Muscle layer of colon (tissue), 2 donors: Measurements from ENCODE around the gene ARHGAP10.

Experiments
- H3K27ac ChIP-seq: one replicate; pipeline ENCODE4 v1.7.0; 2013; ENCODE audit warnings: low read depth, mild to moderate bottlenecking, low read length, moderate library complexity
- H3K27me3 ChIP-seq, 2 donors: one replicate each; pipeline ENCODE4 v1.7.0; 2013; ENCODE audit warnings: low read length in 2 of 2, mild to moderate bottlenecking in 2 of 2; ENCODE audit not compliant: insufficient read depth in 2 of 2, control insufficient read depth in 1 of 2
- H3K36me3 ChIP-seq: one replicate; pipeline ENCODE4 v1.7.0; 2013; ENCODE audit warnings: mild to moderate bottlenecking, low read length; ENCODE audit not compliant: insufficient read depth
- H3K4me1 ChIP-seq: one replicate; pipeline ENCODE4 v1.7.0; 2013; ENCODE audit warnings: mild to moderate bottlenecking, low read length; ENCODE audit not compliant: insufficient read depth
- H3K4me3 ChIP-seq, 2 donors: one replicate each; pipeline ENCODE4 v1.7.0; 2013; ENCODE audit warnings: low read length in 2 of 2, low read depth in 1 of 2, mild to moderate bottlenecking in 1 of 2, moderate library complexity in 1 of 2
- H3K9ac ChIP-seq: one replicate; pipeline ENCODE4 v1.7.0; 2013; ENCODE audit warnings: low read length
- H3K9me3 ChIP-seq: one replicate; pipeline ENCODE4 v1.7.0; 2013; ENCODE audit warnings: mild to moderate bottlenecking, low read length
- donor health status: abdominal sarcoma.
- donor health status: Adenocarcinoma of cecum.

The ARHGAP10 gene

DNA sequence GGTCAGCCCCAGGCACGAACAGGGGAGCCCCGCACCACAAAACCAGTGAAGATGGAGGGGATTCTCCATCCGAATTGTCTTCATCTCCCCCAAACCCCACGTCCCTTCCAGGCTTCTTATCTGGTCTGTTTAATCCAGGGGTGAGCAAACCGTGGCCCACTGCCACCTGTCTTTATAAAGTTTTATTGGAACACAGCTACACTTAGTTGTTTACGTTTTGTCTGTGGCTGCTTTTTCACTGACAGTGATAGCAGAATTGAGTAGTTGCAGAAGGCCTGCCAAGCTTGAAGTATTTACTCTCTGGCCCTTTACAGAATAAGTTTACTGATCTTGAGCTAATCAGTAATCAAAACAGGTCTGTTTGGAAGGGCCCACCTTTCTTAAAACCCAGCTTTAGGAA is 324.0 kb downstream of the ARHGAP10 start:
- Histone ChIP-seq H3K4me3 (no peak overlapping the region), H3K27ac (no peak overlapping the region), H3K9me3 (no peaks in the 10 kb centered on the region), H3K36me3 (no peaks in the 10 kb centered on the region), H3K4me1 (peaks cover 41% of the 10 kb centered on the region), H3K27me3 (no peaks in the 10 kb centered on the region), H3K9ac (no peak overlapping the region)

DNA sequence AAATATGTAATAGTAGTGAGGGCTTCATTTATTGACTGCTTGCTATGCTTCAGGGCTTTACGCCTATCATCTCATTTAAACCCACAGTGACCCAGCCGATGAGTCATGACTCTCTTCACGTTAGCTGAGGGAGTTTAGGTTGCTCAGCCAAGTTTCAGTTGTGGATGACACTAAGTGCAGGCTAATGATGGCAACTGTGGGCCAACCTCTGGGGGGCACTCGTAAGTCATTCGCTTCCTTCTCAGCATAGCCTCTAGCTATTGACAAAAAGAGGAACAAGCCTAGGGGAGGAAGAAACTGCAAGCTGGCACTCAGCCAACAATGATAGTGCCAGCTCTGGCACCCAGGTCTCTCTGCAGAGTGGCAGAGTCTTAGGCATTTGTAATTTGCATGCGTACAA is 325.0 kb downstream of the ARHGAP10 start:
- Histone ChIP-seq H3K9me3 (no peaks in the 10 kb centered on the region), H3K27me3 (no peaks in the 10 kb centered on the region), H3K9ac (no peak overlapping the region), H3K4me3 (no peak overlapping the region), H3K4me1 (peaks cover 41% of the 10 kb centered on the region), H3K27ac (no peak overlapping the region), H3K36me3 (no peaks in the 10 kb centered on the region)

DNA sequence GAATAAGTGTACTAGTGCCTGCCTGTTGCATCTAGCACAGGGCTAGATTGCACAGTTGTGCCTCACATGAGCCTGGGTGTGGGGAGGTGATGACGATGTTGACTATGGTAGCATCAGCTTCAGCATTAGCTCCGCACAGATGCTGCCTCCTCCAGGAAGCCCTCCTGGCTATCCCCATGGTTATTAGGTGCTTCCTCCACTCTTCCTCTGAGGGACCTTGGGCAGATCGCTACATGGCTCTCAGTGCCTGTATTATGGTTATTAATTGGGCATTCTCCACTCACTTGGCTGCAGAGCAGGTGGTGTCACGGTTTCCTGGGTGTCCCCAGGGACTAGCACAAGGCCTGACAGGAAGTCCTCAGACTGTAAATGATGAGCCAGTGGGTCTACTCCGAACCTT is 325.6 kb downstream of the ARHGAP10 start:
- H3K9me3 ChIP-seq: no peaks in the 10 kb centered on the region
- H3K4me3 ChIP-seq: no peak overlapping the region
- peaks cover 41% of the 10 kb centered on the region for H3K4me1 ChIP-seq
- H3K9ac ChIP-seq: no peak overlapping the region
- no peak overlapping the region for H3K27ac ChIP-seq
- no peaks in the 10 kb centered on the region for H3K27me3 ChIP-seq
- no peaks in the 10 kb centered on the region for H3K36me3 ChIP-seq

DNA sequence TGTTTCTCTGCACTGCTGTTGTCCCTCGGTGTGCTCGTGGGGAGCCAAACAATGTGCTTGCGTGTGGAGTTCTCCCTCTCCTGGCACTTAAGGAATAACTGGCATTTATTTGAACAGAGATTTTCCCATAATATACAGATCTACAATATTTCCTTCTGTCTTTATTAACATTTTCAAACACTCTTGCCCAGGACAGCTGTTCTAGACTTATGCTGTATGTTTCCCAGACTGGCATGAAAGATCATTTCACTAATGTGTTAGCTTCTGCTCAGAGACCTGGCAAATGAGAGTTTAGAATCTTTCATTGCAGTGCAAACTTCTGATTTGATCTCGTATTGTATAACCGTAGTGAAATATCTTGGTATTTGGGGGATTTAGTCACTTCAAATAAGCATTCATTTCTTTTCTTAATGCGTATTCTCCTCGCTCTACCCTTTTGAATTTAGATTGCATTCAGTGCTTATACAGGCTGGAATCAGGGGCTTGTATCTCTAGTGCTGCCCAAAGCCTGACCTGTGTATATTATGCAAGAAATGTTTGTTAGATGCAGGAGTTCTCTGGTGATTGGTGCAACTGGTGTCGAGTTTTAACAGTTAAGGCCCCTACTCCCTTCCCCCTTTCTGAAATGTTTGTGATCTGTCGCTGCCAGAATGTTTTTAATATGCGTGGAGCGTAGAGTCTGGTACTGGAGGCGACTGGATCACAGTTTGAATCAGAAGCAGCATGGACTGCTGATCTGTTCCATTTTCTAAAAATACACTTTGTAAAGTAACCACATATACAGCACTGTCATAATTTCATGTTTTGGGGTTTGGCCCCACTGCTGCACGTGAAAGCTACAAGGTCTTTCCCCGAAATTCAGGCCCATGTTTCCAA is 326.3 kb downstream of the ARHGAP10 start:
- Histone ChIP-seq H3K27ac (no peak overlapping the region), H3K9ac (no peak overlapping the region), H3K4me3 (no peak overlapping the region), H3K9me3 (no peaks in the 10 kb centered on the region), H3K27me3 (no peaks in the 10 kb centered on the region), H3K4me1 (peaks cover 37% of the 10 kb centered on the region), H3K36me3 (no peaks in the 10 kb centered on the region)

DNA sequence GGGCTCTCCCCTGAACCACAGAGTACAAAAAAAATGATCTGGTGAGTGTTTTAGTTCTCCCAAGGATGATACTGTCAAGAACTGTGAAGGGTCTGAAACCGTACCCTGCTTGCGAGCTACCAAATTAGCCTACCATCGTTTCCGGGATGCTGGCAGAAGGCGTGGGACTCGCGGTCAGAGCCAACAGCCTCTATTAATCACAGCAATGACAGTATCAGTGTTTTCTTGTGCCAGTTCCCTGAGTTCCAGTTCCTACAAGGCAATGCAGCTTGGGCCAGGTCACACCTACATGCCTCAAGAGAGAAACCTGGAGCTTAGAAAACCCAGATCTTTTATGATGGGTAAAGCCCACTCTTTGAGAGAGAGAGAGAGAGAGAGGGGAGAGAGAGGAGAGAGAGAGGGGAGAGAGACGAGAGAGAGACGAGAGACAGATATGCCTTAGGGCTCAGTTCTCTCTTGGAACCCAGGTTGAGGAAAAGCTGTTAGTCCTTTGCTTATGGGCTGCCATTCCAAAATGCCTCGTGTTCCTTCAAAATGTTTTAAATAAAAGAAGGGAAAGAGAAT is 327.8 kb downstream of the ARHGAP10 start:
- no peak overlapping the region for H3K4me3 ChIP-seq
- no peaks in the 10 kb centered on the region for H3K9me3 ChIP-seq
- no peak overlapping the region for H3K9ac ChIP-seq
- peaks cover 23% of the 10 kb centered on the region for H3K4me1 ChIP-seq
- H3K27me3 ChIP-seq: no peaks in the 10 kb centered on the region
- H3K36me3 ChIP-seq: peaks cover 7% of the 10 kb centered on the region
- no peak overlapping the region for H3K27ac ChIP-seq

DNA sequence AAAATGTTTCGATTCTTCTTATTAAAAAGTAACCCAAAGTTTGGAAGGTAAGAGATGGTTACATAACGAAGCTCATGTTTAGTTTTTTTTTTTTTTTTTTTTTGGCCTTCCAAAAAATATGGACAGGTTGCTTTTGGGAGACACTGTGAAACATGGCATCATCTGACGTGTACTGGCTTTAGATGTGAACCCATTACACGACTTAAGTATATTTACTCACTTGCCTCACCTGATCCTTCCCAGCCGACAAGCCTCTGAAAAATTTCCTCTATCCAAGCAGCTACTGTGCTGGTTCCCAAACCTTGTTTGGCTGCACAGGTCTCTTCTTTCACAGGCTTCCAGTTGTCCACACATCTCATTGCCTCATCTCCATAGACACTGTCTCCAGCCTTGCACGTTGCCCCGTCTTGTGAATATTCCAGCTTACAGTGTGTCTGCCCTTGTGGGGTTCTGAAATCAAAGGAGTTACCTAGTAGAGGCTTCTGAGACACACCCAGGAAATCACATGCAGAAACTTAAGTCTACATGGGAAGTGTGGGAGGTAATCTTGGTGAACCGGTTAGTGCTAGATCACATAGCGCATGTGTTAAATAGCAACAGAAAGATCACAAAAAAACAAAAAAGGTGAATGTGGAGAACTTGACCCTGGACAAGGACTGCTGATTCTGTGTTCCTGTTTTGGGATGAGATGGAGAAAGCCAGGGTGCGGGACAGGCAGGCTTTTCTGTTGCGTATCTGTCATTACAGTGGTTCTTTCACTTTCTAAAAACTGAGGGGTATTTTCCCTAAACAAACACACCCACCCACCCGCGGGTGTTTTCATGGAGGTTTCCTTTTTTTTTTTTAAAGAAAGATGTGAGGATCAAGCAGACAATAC is 328.6 kb downstream of the ARHGAP10 start:
- Histone ChIP-seq H3K27me3 (no peaks in the 10 kb centered on the region), H3K4me3 (no peak overlapping the region), H3K36me3 (peaks cover 15% of the 10 kb centered on the region), H3K27ac (no peak overlapping the region), H3K9me3 (no peaks in the 10 kb centered on the region), H3K9ac (no peak overlapping the region), H3K4me1 (peaks cover 23% of the 10 kb centered on the region)

DNA sequence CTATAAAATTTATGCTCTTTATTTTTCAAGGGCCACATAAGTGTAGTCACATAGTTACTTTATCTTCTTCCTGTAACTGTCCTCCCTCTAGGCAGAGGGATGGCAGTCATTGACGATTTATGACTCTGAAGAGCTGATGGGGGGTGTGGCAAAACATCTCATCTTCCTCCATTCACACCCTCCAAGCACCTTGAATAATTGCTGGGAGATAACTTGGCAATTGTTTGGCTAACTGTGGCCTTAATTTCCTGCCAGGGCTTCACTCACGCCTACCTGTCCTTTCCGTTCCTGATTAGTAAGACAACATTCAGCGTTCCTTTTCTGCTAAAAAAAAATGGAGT is 329.2 kb downstream of the ARHGAP10 start:
- H3K27me3 ChIP-seq: no peaks in the 10 kb centered on the region
- H3K9ac ChIP-seq: no peak overlapping the region
- peaks cover 23% of the 10 kb centered on the region for H3K4me1 ChIP-seq
- no peak overlapping the region for H3K27ac ChIP-seq
- H3K4me3 ChIP-seq: no peak overlapping the region
- H3K36me3 ChIP-seq: peaks cover 17% of the 10 kb centered on the region
- no peaks in the 10 kb centered on the region for H3K9me3 ChIP-seq

DNA sequence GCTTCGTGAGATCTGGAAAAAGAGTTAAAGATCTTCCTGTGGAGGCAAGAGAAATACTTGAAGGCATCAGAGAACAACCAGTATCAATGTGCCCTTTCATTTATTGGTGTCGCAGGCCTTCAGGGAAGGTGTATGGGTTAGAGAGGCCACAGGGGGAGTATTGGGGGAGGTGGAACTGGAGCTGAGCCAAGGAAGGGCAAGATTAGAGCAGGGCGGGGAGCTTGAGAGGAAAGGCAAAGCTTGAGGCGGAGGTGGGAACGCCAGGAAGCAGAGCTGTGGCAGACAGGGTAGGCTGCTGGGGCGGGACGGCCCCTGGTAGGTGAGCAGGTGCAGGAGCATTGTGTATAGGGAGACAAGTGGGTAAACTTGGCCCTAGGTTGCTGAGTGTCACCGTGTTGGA is 329.9 kb downstream of the ARHGAP10 start:
- H3K27me3 ChIP-seq: no peaks in the 10 kb centered on the region
- H3K27ac ChIP-seq: no peak overlapping the region

DNA sequence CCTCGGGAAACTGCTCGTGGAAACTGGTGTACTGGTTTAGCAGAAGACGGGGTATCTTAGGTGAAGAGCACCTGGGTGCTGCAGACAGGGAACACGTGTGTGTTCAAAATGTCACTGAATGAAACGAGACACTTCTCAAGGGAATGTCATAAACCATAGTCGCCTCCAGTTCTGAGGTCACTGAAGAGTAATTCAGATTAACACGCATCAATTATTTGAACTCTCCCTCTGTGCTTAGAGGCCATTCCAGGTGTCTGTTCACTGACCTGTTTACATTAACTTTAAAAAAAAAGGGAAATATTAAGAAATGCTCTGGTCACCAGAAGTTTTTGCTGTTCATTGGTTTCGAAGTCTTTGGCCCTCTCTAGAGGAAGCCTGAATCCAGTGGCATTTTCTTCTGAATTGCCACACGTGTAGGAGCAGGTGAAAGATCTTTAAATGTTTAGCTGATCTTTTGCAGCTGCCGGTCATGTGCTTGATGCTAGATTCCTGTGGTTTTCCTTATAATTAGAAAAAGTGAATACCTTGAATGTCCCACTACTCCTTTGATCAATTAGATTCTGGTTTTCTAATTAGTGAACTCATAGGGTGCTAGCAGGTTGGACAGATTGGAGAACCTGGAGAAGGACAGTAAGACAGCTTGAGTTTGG is 330.5 kb downstream of the ARHGAP10 start:
- Histone ChIP-seq H3K27me3 (no peaks in the 10 kb centered on the region), H3K4me1 (peaks cover 21% of the 10 kb centered on the region), H3K27ac (no peak overlapping the region), H3K9ac (no peak overlapping the region), H3K4me3 (no peak overlapping the region), H3K36me3 (peaks cover 17% of the 10 kb centered on the region), H3K9me3 (no peaks in the 10 kb centered on the region)

More for the DNA sequence above, 329.9 kb downstream of the ARHGAP10 start:
- Histone ChIP-seq H3K36me3 (peaks cover 17% of the 10 kb centered on the region), H3K4me1 (peaks cover 21% of the 10 kb centered on the region), H3K4me3 (no peak overlapping the region), H3K9ac (no peak overlapping the region), H3K9me3 (no peaks in the 10 kb centered on the region)

DNA sequence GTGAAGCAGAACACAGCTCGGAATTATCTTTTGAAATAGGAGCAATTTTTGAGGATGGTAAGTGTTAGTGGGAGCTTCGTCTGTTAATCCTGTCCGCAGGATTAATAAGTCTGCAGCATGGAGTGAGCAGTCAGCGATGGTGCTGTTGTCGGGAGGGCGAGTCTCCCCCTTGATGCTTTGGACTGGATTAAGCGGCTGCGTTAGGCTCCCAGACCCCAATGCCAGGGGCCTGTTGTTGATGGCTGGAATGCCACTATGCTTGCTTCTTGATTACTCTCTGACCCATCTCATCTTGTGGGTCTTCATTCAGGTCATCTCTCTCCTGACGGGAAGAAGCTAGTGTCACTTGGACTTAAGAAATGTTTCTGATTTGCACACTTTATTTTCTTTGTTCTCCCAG is 332.6 kb downstream of the ARHGAP10 start:
- H3K9me3 ChIP-seq: no peaks in the 10 kb centered on the region
- H3K27ac ChIP-seq: no peak overlapping the region
- peaks cover 17% of the 10 kb centered on the region for H3K36me3 ChIP-seq
- H3K4me1 ChIP-seq: peaks cover 15% of the 10 kb centered on the region
- no peaks in the 10 kb centered on the region for H3K27me3 ChIP-seq
- H3K4me3 ChIP-seq: no peak overlapping the region
- H3K9ac ChIP-seq: no peak overlapping the region

DNA sequence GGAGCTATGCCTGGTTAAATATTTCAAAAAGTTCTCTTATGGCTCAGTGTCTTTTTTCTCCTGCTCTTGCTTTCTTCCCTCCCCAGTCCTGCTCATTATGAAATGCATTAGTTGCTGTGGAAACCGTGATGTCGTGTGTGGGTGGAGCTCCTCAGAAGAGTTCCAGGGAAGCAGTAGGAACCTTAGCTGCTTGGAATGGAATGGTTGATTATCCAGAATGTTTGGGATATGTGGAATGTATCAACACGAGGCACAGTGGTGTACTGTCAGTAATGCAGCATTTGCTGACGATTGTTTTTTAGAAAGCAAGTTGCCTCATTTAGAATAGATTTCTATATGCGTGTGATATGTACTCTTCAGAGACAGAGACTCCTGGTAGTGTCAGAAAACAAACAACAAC is 333.2 kb downstream of the ARHGAP10 start:
- Histone ChIP-seq H3K36me3 (peaks cover 17% of the 10 kb centered on the region), H3K27me3 (no peaks in the 10 kb centered on the region), H3K9ac (no peak overlapping the region), H3K27ac (no peak overlapping the region), H3K4me1 (peaks cover 21% of the 10 kb centered on the region), H3K9me3 (no peaks in the 10 kb centered on the region), H3K4me3 (no peak overlapping the region)
